Measurements from ENCODE around the gene KCND3. TPM values are rescaled to one million over a fixed set of nuclear protein-coding genes. Genes with fewer than 3 reads are reported as not detected.

The KCND3 gene
- total RNA-seq, 1 donor from 2014 or later, result 2.2 TPM

DNA sequence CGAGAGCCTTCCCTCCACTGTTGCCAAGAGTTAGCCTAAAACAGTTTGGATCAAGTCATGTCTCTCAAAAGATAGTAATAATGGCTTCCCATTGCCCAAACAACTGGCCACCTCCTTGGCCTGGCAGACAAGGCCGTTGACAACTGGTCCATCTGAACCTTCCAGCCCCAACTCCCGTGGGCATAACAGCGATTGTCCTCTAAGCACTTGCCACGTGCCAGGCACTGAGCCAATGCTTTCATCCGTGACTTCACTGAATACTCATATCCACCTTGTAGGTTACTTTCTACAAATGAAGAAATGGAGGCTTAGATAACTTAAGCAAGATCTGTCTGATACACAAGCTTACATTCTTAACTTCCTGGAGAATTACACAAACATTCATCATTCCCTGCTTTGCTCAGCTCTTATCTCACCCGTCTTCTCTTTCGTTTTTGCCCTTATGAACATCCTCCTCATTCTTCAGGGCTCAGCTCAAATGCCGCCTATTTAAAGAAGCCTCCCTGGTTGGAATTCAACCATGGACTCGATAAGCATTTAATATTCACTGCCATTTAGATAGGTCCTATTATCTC is 106.4 kb downstream of the KCND3 start:
- H3K4me1 Mint-ChIP-seq (ENCODE audit: unreplicated experiment), result peaks cover 6% of the 10 kb centered on the region
- no peaks in the 10 kb centered on the region for H3K9me3 Mint-ChIP-seq
- H3K27ac Mint-ChIP-seq, result no peak overlapping the region
- TF ChIP-seq, protein P1, sequence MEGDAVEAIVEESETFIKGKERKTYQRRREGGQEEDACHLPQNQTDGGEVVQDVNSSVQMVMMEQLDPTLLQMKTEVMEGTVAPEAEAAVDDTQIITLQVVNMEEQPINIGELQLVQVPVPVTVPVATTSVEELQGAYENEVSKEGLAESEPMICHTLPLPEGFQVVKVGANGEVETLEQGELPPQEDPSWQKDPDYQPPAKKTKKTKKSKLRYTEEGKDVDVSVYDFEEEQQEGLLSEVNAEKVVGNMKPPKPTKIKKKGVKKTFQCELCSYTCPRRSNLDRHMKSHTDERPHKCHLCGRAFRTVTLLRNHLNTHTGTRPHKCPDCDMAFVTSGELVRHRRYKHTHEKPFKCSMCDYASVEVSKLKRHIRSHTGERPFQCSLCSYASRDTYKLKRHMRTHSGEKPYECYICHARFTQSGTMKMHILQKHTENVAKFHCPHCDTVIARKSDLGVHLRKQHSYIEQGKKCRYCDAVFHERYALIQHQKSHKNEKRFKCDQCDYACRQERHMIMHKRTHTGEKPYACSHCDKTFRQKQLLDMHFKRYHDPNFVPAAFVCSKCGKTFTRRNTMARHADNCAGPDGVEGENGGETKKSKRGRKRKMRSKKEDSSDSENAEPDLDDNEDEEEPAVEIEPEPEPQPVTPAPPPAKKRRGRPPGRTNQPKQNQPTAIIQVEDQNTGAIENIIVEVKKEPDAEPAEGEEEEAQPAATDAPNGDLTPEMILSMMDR (conservative IDR thresholded peaks at IDR 0.05), result no peak
- H3K4me3 Mint-ChIP-seq, result no peak overlapping the region
- DNase-seq (ENCODE audit: extremely low spot score, unreplicated experiment), result no peak
- peaks cover 24% of the 10 kb centered on the region for H3K27me3 Mint-ChIP-seq
- H3K36me3 Mint-ChIP-seq, result no peaks in the 10 kb centered on the region

DNA sequence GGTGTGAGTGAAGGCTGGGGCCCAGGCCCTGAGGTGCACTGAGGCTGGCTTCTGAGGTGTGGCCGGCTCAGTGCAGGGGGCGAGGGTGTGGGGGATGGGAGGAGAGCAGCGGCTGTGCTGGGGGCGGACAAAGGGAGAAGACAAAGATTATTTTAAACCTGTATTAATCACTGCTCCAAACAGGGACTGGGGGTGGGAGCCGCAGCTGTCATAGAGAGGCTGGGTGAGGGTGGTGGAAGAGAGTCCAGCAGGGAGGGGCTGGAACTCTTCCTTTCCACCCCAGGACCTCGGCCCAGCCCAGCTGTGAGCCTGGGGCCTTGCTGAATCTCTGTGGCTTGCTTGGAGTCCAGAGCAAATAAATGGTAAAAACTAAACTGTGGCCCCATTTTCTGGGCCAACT is 106.9 kb downstream of the KCND3 start:
- no peak overlapping the region for H3K27ac Mint-ChIP-seq
- H3K4me1 Mint-ChIP-seq (ENCODE audit: unreplicated experiment), result peaks cover 6% of the 10 kb centered on the region
- no peak for DNase-seq (ENCODE audit: extremely low spot score, unreplicated experiment)
- H3K9me3 Mint-ChIP-seq, result no peaks in the 10 kb centered on the region
- H3K36me3 Mint-ChIP-seq, result no peaks in the 10 kb centered on the region
- H3K27me3 Mint-ChIP-seq, result peaks cover 21% of the 10 kb centered on the region
- no peak overlapping the region for H3K4me3 Mint-ChIP-seq
- TF ChIP-seq, protein P1 (conservative IDR thresholded peaks at IDR 0.05), result no peak

DNA sequence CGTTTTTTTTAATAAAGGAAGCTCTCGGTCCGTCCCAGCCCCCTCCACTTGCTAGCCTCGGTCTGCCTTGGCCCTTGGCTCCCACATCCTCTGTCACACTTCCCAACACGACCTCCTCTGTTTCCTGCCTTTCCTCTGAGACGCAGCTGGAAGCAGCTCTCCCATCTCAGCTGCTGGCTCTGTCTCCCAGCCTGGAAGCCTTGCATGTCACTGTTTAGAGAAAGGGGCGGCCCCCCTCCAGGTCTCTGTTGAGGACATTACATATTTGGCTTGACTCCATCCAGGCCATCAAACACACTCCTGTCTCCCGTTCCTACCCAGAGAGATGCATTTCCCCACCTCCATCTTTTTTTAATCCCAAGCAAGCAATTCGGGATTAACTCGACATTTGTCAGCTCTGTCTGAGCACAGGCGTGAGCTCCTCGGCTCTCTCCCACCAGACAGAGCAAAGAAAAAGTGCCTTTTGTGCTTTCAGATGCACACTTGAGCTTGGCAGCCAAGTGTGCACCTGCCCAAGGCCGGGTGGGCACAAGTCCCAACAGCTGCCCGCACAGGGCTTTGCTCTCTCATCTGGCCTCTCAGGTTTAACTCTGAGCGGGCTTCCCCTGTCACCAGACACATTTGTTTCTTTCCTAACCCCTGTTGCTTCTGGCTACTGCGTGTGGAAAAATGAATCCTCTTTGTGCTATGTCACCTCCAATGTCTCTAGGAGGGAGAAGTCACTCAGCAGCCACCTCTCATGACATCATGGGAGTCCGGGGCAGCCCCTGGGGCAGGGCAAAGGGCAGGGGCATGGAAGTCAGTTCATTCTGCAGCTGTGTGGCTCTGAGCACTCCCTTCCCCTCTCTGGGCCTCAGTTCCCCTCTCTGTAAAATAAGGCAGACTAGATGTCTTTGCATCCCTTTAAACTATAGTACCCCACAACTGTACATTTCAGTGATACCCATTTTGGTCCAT is 108.3 kb downstream of the KCND3 start:
- no peak for DNase-seq (ENCODE audit: extremely low spot score, unreplicated experiment)
- Mint-ChIP-seq H3K27ac (no peak overlapping the region), H3K36me3 (no peaks in the 10 kb centered on the region), H3K27me3 (peaks cover 16% of the 10 kb centered on the region), H3K9me3 (no peaks in the 10 kb centered on the region), H3K4me3 (no peak overlapping the region), H3K4me1 (ENCODE audit: unreplicated experiment) (no peaks in the 10 kb centered on the region)
- TF ChIP-seq, protein P1 (conservative IDR thresholded peaks at IDR 0.05), result no peak

DNA sequence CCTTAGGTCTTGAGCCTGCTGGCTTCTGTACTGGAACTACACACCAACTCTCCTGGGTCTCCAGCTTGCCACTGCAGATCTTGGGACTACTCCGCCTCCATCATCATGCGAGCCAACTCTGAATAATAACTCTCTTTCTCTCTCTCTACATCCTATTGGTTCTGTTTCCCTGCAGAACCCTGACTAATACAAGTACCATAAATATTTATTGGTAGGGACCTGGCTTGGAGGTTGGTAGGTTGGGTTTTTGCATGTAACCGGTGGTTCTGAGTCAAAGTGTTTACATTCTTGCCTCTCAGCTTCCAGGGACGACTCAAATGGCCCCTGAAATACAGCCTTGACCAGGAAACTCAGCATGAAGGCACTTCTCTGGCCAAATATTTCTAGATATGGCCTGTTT is 110.4 kb downstream of the KCND3 start:
- Mint-ChIP-seq H3K27me3 (peaks cover 24% of the 10 kb centered on the region), H3K4me1 (ENCODE audit: unreplicated experiment) (no peaks in the 10 kb centered on the region)

DNA sequence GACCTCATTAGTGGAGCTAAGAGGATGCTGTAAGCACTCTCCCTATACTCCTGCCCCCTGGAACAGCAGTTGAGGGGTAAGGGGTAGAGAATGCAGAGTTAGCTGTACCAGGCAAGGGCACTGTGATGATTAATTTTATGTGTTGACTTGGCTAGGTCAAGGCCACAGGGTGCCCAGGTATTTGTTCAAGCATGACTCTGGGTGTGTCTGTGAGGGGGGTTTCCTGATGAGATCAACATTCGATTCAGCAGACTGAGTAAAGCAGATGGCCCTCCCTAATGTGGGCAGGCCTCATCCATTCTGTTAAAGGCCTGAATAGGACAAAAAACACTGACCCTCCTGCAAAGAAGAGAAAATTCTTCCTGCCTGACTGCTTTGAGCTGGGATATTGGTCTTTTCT is 110.8 kb downstream of the KCND3 start:
- H3K4me1 Mint-ChIP-seq (ENCODE audit: unreplicated experiment), result no peaks in the 10 kb centered on the region
- H3K9me3 Mint-ChIP-seq, result no peaks in the 10 kb centered on the region
- no peak overlapping the region for H3K4me3 Mint-ChIP-seq
- H3K27ac Mint-ChIP-seq, result no peak overlapping the region
- TF ChIP-seq, protein P1 (conservative IDR thresholded peaks at IDR 0.05), result no peak
- H3K27me3 Mint-ChIP-seq, result peaks cover 24% of the 10 kb centered on the region
- no peaks in the 10 kb centered on the region for H3K36me3 Mint-ChIP-seq
- no peak for DNase-seq (ENCODE audit: extremely low spot score, unreplicated experiment)

More for the DNA sequence above, 110.4 kb downstream of the KCND3 start:
- no peaks in the 10 kb centered on the region for H3K9me3 Mint-ChIP-seq
- H3K36me3 Mint-ChIP-seq, result no peaks in the 10 kb centered on the region
- no peak overlapping the region for H3K4me3 Mint-ChIP-seq
- H3K27ac Mint-ChIP-seq, result no peak overlapping the region
- no peak for DNase-seq (ENCODE audit: extremely low spot score, unreplicated experiment)
- TF ChIP-seq, protein P1 (conservative IDR thresholded peaks at IDR 0.05), result no peak

Measured in type B pancreatic cell (in vitro differentiated cells).